ENCODE measurements around the gene PTPRG.

DNA sequence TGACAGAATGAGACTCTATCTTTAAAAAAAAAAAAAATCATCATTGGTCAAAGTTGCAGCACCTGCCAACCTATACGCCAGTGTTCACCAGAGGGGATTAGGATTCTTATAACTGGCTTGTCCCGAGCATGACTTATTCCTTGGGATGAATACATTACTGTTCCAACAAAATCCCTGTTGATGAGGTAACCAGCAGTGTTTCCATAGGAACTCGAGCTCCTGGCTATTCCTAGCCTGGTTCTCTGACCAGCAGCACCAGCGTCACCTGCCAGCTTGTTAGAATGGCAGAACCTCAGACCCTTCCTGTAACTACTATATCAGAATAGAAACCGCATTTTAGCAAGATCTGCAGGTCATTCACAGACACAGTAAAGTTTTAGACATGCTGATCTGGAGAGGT lies 364.4 kb downstream of the PTPRG start:
- TF ChIP-seq, protein P1, sequence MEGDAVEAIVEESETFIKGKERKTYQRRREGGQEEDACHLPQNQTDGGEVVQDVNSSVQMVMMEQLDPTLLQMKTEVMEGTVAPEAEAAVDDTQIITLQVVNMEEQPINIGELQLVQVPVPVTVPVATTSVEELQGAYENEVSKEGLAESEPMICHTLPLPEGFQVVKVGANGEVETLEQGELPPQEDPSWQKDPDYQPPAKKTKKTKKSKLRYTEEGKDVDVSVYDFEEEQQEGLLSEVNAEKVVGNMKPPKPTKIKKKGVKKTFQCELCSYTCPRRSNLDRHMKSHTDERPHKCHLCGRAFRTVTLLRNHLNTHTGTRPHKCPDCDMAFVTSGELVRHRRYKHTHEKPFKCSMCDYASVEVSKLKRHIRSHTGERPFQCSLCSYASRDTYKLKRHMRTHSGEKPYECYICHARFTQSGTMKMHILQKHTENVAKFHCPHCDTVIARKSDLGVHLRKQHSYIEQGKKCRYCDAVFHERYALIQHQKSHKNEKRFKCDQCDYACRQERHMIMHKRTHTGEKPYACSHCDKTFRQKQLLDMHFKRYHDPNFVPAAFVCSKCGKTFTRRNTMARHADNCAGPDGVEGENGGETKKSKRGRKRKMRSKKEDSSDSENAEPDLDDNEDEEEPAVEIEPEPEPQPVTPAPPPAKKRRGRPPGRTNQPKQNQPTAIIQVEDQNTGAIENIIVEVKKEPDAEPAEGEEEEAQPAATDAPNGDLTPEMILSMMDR (conservative IDR thresholded peaks at IDR 0.05 in 1 of 2, IDR thresholded peaks at IDR 0.05 in 1 of 2; ENCODE audit: low read depth in 1 of 2, low read length in 2 of 2): no peak
- no peak for TF ChIP-seq EZH2 (IDR thresholded peaks at IDR 0.05; ENCODE audit: low read length, missing control alignments)
